ENCODE measurements around the gene ARHGEF38.
A peak's percentile ranks its signal among the peaks of the same experiment; 100 is the strongest.
"Not testable (repeated sequence)": the region's sequence is repeated elsewhere in the genome, so short reads cannot be mapped to it uniquely, and the experiment has no call there.

ARHGEF38 gene

DNA sequence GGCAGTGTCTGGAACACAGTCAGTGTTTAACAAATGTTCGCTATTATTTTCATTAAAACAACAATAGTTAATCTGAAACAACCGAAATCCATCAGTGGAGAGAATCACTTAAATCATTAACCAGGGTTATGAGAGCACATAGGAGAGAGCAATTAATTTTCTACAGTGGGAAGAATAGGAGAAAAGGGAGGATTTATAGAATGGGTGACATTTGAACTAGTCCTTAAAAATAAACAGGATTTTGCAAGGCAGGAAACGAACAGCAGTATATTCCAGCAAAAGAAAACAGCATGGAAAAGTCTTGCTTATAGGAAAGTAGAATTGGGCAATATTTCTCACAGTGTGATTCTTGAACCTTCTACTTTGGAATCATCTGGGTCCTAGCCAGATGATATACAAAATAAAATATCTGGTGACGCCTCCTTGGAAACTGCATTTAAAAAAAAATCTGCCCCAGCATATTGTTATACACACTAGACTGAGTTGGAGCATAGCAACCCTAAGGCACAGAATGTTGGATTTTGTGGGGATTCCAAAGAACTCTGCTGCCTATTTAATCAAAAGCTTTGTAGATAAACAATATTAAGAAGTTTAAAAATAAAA is 100.0 kb downstream of the ARHGEF38 start:
- DNase-seq (ENCODE audit: low read depth), result no peak

DNA sequence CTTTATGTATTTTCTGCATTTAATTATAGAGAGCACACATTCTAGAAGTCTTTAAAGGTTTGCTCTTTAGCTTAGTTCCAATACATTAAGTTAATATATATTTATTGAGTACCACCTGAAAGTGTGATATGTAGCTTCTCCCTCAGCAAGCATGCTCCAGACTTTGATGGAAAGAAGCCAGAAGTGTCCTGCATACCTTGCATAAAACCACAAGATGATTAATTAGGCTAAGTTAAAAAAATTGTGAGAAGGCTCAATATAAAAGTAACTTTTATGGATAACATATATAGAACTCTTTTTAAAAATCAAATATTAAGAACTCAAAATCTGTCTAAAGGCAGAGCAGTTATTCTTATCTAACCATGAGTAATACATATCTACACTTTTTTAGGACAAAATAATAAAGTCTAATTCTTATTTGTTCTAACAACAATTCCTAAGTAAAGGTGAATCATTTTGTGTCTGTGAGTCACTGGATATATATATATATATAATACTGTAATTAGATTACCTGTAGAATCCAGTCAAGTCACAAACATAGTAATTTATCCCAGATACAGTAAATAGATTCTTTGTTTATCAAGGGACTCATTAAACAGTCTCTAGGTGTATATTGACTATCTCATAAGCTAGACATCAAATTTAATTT is 104.8 kb downstream of the ARHGEF38 start:
- no peak for DNase-seq (ENCODE audit: low read depth)

DNA sequence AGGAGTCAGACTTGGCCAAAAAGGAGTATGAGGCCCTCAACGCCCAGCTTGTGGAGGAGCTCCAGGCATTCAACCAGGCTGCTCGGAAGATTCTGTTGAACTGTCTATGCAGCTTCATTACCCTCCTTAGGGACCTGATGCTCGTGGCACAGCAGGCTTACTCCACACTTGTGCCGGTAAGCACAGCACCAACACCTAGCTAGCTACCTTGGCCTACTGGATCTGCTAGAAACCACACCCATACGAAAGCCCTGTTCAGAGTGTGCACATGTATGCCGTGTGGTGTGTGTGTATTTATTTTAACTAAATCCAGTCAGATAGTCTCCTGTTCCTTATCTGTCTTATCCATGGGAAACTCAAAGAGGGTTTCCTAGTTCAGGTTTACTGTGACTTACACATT is 106.8 kb downstream of the ARHGEF38 start:
- DNase-seq (ENCODE audit: low read depth), result no peak

DNA sequence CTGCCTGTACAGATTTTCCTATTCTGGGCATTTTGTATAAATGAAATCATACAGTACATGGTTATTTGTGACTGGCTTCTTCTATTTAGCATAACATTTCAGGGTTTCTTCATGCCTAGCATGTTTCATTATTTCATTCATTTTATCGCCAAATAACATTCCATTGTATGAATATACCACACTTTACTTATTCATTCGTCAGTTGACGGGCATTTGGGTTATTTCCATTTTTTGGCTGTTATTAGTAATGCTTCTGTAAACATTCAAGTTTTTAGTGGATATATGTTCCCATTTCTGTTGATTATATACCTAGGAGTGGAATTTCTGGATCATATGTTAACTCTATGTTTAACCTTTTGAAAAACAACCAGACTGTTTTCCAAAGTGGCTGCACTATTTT is 108.6 kb downstream of the ARHGEF38 start:
- DNase-seq (ENCODE audit: low read depth), result no peak

DNA sequence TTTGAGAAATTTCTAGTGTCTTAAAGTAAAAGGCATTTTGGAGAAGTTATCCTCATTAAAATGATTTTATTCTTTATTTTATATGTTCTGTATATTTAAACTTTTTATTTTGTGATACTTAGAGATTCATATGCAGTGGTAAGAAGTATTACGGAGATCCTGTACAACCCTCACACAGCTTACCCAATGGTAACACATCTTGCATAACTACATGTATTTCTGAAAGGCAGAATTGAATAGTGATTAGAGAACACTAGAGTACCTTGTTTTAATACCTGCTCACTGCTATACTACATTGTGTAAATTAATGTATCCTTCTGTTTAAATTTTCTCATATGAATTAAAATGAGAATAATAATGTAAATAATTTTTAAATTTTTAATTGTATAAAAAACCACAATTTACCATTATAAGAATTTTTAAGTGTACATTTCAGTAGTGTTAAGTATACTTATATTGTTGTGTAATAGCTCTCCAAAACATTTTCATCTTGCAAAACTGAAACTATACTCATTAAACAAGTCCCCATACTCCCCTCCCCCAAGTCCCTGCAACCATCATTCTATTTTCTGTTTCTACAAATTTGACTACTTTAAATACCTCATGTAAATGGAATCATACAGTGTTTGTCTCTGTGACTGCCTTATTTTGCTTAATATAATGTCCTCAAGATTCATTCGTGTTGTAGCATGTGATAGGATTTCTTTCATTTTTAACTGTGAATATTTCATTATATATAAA is 110.7 kb downstream of the ARHGEF38 start:
- DNase-seq (ENCODE audit: low read depth), result no peak

DNA sequence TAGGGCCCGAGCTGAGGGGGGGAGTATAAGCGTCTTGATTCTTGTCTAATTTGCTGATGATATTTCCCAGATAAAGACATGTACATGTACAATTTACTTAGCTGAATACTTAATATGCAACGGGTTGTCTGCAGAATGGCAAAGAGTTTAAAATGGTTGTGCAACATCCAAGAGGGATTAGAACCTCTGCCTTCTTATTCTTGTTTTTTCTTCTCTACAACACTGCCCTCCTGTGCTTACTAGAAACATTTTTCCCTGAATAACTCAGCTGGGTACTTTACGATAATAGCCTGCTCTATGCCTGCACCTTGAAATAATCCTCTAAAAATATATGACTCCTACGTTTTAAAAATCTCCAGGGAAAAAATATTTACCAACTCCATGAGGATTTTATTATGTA is 114.3 kb downstream of the ARHGEF38 start:
- DNase-seq (ENCODE audit: low read depth), result no peak

DNA sequence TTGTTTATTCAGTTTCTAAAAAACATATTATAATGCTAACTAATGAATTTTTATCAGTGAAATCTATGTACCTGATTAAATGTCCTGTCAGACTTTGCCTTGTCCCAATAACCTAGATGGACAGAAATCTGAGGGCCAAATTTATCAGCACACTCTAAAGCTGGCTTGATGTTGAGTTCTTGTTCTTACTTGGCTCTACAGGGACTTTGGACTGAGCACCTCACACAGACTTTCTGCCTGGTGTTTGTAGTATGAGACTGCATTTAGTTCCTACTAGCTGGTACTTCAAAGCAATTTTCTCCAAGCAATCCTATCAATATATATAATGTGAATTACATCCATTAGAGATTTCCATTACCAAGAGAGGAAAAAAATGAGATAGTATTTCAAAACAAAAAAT is 118.3 kb downstream of the ARHGEF38 start:
- DNase-seq (ENCODE audit: low read depth), result no peak

DNA sequence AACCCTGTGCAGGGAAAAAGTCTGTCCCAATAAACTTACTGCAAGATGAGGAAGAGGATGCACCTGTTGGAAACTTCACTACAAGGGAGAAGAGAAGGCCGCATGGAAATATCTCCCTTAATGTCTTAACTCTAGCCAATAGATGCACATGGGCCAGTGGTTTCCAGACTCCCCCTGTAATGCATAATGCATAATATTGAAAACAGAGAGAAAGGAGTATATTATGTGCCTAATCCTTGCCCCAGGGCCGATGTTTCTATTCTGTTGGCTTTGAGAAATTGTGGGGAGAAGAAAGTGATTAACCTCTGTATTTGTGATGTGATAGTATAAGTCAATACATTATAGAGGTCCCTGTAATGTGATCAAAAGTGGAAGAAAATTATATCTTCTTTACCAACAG is 118.9 kb downstream of the ARHGEF38 start:
- no peak for DNase-seq (ENCODE audit: low read depth)

DNA sequence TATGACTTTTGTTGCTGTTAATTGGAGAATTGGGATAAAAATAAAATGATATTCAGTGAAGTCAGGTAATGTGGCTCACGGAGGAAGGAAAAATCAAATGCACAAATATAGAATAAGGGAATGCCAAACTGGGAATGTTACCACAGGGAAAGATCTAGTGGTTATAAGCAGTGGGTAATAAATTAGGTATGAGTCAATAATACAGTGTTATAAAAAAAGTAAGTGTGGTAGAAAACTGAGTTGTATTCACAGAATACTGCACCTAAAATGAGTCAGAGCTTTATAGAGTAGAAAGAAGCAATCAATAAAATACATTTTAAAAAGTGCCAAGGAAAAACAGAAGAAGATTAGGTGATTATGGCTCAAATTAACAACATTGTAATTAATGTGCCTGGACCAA is 121.6 kb downstream of the ARHGEF38 start:
- no peak for DNase-seq (ENCODE audit: low read depth)

DNA sequence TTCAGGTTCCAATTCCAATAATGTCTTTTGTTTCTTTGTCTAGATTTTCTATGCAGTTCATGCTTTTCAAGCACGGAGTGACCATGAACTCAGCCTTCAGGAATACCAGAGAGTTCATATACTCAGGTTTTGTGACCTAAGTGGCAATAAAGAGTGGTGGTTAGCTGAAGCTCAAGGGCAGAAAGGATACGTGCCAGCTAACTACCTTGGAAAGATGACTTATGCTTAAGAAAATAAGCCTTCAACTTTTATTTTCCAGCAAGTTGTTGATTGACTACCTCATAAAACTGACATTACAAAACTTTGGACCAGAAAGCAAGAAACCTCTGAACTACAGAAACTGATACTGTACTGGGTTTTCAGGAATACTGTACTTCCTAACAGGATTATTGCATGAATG is 125.3 kb downstream of the ARHGEF38 start:
- no peak for DNase-seq (ENCODE audit: low read depth)

DNA sequence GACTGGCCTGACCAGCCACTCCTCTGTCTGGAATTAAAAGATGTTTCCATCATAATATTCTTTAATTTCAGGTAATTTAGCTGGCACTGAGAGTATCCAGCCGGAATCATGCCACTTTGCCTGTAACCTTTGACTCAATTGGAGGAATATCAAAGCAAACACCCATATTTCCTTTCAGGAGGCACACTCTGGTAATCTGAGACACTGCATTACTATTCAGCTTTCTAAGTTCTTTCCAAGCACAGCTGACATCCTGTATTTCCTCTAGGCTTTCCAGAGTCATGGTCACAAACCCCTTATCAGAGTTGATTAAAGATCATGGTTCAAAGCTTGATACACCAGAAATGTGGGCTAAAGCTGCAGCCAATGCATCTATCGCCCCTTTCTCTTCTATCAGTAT is 126.8 kb downstream of the ARHGEF38 start:
- no peak for DNase-seq (ENCODE audit: low read depth)

DNA sequence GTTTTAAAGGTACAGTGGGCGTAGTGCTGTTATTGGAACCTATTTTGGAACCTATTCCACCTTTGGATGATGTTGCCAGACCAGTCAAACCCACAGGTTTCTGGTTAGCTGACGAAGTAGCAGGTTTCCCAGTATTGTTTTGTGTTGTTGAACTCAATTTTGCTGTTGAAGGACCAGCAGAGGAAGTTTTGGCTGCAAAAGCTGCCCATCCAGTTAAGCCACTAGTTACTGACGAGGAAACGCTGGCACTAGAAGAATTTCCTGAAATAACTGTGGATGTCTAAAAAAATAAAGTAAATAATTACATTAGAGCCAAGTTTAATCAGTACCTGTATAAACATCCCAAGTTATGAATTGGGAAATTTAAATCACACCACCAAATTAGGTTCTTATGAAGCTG is 130.6 kb downstream of the ARHGEF38 start:
- DNase-seq (ENCODE audit: low read depth), result no peak

DNA sequence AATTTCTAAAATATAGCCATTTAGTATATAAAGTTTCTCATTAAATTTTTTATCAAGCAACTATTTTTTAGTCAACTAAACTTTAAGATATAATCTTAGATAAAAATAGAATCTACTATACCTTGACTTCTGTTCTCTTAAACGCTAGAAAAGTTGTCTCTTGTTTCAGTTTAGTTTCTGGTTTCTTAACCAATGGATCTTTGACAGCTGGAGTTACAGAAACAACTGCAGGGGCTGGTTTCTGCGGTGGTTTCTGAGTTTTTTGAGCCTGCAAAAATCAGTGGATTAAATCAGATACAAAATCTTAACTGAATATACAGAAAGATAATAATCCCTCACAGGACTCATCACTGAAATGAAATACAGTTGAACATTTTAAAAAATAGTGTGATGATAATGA is 134.2 kb downstream of the ARHGEF38 start:
- DNase-seq (ENCODE audit: low read depth), result no peak

DNA sequence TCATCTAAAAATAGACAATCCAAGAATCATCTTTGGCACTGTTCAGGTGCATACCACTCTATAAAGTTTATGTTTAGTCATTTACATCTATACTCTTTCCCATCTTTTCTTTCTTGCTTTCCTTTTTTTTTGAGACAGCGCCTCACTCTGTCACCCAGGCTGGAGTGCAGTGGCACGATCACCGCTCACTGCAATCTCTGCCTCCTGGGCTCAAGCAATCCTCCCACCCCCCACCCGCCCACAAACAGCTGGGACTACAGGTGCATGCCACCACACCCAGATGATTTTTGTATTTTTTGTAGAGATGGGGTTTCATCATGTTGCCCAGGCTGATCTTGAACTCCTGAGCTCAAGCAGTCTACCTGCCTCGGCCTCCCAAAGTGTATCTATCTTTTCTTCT is 142.4 kb downstream of the ARHGEF38 start:
- not testable (repeated sequence) for DNase-seq (ENCODE audit: low read depth)

DNA sequence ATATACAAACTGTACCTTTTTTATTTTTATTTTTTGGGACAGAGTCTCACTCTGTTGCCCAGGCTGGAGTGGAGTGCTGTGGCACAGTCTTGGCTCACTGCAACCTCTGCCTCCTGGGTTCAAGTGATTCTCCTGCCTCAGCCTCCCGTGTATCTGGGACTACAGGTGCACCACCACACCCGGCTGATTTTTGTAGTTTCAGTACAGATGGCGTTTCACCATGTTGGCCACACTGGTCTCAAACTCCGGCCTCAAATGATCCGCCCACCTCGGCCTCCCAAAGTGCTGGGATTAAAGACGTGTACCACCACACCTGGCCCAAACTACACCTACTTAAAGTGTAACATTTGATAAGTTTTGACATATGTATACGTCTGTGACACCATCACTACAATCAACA is 143.4 kb downstream of the ARHGEF38 start:
- DNase-seq (ENCODE audit: low read depth), result not testable (repeated sequence)

DNA sequence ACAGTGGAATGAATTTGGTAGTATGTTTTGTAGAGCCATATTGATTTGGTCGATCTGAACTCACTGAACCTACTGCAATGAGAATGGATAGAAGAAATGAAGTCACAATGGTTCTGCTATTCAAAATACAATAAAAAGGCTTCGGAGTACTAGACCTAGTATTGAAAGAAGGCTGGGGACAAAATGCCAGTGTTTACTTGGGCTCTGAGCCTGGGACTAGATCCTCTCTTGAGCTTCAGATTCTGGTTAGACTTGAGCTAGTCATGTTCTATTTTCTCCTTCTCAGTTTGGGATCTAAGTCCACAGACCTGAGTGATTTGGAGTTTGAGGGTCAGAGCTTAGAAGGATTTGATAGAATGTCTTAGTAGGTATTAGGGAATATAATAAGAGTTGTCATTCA is 146.2 kb downstream of the ARHGEF38 start:
- no peak for DNase-seq (ENCODE audit: low read depth)

DNA sequence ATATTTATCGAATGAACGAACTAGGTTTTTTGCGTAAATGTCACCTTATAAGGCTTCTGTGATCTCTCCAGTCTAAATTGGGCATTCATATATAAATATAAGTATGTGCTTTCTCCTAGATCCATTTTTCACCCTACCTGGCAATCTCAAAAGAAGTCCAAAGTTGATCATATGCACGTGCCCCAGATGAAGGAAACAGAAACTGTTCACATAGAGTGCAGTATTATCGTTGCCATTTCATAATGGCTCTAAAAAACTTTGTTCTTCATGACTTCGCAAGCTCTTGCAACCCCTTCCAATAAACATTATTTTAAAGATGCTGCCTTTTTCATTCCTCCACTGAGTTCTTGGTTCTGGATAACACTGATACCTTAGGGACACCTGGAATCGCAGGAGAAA is 155.4 kb downstream of the ARHGEF38 start:
- DNase-seq (ENCODE audit: low read depth), result no peak

DNA sequence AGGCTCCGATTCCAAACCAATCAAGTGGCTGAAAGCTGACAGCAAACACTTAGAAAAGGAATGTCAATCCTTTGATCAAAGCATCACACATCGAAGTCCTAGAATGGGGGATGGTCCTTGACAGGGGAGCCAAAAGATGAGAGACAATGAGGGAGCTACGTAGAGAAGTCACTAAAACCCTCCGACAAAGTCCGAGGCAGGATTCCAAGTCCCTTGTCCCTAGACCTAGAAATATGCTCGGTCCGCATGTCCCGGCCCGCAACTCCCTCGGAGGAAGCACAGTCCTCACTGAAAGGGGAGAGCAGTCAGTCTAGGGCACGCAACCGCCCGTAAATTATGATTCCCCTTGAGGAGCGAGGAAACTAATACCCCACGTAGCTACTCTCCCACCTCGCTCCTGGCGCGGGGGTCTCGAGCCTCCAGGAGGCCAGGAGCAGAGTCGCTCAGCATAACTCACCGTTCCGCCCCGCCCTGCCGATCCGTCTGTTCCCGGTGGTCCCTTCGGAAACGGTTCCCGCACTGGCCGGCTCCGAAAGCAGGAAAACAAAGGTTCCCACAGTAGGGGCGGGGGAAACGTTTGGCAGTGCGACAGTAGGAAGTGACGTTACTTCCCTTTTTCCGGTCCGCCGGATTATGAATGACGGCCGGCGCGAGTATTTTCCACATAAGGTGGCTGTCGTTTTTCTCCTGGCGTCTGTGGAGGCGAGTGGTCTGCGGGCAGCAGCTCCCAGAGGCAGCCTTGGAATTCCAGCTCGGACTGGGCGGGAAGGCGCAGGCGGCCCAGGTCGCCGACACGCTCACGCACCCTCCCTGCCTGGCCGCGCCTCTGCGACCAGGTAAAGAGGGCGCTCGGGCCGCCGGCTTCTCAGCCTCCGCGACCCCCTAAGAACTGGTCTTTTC is 156.0 kb downstream of the ARHGEF38 start, which contains the start of the genes GSTCD and INTS12:
TSS of gene GSTCD (plus strand) at position 604 of the 900 bp plus-strand sequence. CDS start 8,830 bp downstream, outside the sequence.
TSS of gene INTS12 (minus strand) at position 509 of the 900 bp plus-strand sequence. CDS start 8,684 bp downstream, outside the sequence.
- peak; percentile 68 for DNase-seq (ENCODE audit: low read depth)

DNA sequence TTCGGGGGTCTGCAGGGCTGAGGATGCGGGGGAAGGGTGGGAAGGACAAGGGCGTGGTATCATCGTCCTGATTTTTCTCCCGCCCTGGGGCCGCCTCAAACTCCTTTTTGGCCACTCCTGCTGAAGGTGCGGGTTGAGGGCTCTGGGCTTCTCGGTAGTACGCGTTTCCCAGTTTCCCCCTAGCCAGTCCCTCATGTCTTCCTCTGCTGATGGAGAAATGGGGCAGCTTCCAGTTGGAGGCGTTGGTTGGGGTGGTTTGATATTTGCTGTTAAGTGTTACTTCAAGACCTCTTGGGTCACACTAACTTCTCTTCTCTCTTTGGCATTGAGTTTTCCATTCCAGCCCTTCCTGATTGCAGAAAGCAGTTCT is 156.6 kb downstream of the ARHGEF38 start:
- DNase-seq (ENCODE audit: low read depth), result peak; percentile 1

DNA sequence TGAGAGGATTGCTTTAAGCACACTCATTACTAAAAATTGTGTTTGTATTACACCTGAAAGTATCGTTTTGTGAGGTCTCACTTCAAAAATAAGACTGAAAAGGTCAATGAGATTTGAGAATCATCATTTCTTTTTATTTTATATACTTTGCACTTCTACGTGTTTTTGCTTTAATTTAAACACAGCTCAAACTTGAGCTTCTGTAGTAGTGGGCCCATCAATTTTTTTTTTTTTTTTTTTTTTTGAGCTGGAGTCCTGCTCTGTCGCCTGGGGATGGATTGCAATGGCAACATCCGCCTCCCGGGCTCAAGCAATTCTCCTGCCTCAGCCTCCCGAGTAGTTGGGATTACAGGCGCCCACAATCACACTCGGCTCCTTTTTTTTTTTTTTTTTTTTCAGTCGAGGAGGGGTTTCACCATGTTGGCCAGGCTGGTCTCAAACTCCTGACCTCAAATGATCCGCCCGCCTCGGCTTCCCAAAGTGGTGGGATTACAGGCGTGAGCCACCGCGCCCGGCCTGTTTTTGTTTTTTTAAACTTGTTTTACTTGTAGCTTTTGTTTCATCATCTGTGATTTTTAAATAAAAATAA is 157.7 kb downstream of the ARHGEF38 start:
- no peak for DNase-seq (ENCODE audit: low read depth)

DNA sequence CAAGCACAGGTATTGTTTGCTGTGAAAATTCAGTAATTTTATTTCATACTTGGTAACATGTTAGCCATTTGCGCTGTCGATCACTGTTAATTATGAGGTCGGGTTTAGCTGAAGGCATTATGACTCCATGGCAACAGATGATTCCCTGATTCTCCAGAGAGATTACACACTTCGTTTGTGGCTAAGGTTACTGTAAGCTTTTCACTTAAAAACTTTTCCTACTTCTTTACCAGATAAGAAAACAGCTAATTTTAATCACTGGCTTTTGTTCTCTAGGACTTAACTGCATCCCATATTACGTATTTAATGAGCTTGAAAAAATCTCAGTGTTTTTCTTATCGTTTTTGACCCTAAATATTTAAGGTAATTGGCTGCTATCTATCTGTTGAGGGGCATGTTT is 158.3 kb downstream of the ARHGEF38 start:
- no peak for DNase-seq (ENCODE audit: low read depth)

DNA sequence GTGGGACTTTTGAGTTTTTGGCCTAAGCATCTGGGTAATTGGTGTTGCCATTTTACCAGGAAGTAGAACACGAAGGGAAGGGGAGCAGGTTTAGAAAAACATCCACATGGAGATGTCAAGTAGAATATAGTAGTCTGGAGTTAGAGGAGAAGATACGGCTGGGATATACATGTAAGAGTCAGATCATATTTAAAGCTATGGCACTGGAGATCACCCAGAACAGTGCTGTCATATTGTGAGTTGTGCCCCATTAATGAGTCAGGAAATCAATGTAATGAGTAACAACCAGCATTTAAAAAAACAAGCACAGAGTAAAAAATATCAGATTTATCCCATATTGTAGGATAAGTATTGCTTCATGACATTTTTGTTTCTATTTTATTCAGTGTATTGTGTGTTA is 160.3 kb downstream of the ARHGEF38 start:
- no peak for DNase-seq (ENCODE audit: low read depth)
